Measurements from ENCODE around the gene CCDC34. TPM values are rescaled to one million over a fixed set of nuclear protein-coding genes. Genes with fewer than 3 reads are reported as not detected.

The CCDC34 gene
- total RNA-seq, 1 donor: 3.5 TPM

DNA sequence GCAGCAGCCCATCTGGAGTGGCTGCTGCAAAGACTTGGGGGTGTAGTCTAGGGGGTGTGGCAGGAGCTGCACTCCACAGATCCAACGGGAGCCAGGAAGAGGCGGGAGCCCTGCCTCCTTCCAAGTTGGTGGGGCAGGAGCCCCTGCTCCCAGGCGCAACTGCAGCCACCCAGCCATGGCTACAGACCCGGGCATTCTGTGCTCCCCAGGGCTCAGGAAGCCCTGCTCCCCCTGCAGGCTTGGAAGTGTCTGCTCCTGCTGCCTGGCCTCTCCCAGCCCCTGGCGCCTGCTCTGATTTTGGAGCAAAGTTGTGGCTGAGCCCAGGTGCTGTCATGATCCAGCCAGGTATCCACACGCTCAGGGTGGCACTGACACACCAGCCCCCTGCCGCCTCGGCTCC lies 58.5 kb downstream of the CCDC34 start:
- no peak for DNase-seq (ENCODE audit: low read depth)
- TF ChIP-seq, protein P1, sequence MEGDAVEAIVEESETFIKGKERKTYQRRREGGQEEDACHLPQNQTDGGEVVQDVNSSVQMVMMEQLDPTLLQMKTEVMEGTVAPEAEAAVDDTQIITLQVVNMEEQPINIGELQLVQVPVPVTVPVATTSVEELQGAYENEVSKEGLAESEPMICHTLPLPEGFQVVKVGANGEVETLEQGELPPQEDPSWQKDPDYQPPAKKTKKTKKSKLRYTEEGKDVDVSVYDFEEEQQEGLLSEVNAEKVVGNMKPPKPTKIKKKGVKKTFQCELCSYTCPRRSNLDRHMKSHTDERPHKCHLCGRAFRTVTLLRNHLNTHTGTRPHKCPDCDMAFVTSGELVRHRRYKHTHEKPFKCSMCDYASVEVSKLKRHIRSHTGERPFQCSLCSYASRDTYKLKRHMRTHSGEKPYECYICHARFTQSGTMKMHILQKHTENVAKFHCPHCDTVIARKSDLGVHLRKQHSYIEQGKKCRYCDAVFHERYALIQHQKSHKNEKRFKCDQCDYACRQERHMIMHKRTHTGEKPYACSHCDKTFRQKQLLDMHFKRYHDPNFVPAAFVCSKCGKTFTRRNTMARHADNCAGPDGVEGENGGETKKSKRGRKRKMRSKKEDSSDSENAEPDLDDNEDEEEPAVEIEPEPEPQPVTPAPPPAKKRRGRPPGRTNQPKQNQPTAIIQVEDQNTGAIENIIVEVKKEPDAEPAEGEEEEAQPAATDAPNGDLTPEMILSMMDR (IDR thresholded peaks at IDR 0.05; ENCODE audit: insufficient read depth, low read depth, low read length): no peak
- H3K4me3 ChIP-seq (ENCODE audit: low read depth, low read length): no peak overlapping the region

DNA sequence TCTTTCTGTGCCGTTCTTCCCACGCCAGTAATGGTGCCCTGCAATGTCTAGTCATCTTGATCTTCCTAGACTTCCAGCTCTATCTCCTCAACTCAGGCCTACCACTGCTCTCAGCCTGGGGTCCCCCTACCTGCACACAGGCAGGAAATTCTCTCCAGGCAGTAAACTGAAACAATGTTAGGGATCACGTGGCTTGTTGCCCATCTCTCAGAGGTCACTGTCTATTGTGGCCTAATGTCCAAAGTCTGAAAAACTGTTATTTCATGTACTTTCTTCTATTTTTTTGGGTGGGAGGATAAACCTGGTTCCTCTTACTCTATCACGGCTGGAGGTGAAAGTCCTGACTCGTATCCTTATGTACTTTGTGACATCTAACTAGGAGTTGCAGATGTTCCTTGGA lies 59.1 kb downstream of the CCDC34 start:
- H3K4me3 ChIP-seq (ENCODE audit: low read depth, low read length): no peak overlapping the region
- no peak for DNase-seq (ENCODE audit: low read depth)
- TF ChIP-seq, protein P1 (IDR thresholded peaks at IDR 0.05; ENCODE audit: insufficient read depth, low read depth, low read length): no peak

DNA sequence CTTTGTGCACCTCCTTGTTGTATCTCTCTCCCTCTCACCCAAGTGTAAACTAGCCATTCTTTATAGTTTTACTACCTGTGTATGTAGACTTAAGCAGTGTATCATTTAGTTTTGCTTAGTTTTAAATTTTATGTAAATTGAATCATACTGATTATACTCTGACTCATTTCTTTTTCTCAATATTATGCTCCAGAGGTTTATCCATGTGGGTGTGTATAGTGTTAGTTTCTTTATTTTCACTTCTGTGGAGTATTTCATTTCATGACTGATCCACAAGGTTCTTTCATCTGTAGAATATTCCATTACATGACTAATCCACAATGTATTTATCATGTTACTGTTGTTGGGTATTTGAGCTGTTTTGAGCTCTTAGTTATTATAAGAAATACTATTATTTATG lies 62.0 kb downstream of the CCDC34 start:
- DNase-seq (ENCODE audit: low read depth): no peak
- TF ChIP-seq, protein P1 (IDR thresholded peaks at IDR 0.05; ENCODE audit: insufficient read depth, low read depth, low read length): no peak
- H3K4me3 ChIP-seq (ENCODE audit: low read depth, low read length): no peak overlapping the region

DNA sequence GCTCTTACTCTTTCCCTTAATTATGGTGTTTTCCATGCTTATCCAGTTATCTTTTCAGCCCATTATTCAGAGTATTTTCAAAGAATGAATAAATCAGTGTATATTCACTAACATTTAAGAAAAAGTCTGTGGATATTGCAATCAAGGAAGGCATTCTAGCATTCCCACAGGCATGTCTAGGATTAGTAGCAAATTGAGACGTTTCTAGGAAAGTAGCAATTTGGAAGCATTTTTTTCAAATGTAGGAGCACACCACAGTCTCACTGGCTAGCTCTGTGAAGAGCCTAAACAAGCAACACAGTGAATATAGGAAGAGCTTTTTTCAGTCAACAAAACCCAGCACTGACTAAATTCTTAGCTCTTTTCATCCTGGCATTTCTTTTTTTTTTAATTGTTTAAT lies 65.4 kb downstream of the CCDC34 start:
- TF ChIP-seq, protein P1 (IDR thresholded peaks at IDR 0.05; ENCODE audit: insufficient read depth, low read depth, low read length): no peak
- no peak for DNase-seq (ENCODE audit: low read depth)
- no peak overlapping the region for H3K4me3 ChIP-seq (ENCODE audit: low read depth, low read length)

DNA sequence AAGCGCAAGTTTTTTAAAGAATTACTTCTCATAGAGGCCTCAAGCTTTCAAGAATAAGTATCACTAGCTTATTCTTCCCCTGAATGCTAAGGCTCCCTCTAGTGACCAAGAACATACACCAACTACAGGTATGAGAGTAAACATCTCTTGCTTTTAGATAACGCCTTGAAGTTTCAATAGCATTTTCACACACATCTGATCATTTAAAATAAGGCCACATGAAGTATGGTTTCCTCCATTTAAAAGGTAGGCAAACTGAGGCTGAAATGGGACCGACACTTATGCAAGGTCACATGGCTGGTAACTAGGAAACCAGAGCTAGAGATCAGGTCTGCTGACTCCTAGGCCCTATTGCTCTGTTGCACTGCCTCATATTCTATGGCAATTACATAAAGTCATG lies 66.5 kb downstream of the CCDC34 start:
- H3K4me3 ChIP-seq (ENCODE audit: low read depth, low read length): no peak overlapping the region
- TF ChIP-seq, protein P1 (IDR thresholded peaks at IDR 0.05; ENCODE audit: insufficient read depth, low read depth, low read length): peak; percentile 80

DNA sequence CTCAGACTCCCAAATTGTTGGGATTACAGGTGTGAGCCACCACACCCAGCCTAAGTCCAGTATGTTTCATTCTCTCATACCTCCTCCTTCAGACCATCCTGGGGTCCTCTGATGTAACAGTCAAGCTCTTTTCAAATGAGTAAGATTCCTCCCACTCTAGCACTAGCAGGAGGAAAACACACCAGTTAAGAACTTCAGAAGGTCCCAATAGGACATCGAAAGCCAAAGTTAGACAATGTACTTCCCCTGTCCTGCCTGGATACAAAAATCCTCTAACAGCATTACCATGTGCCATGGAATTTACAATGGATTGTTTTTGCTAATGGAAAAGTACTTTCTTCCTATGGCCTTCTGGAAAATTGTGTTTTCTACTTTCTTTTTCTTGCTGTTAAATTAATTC lies 67.1 kb downstream of the CCDC34 start:
- no peak overlapping the region for H3K4me3 ChIP-seq (ENCODE audit: low read depth, low read length)
- DNase-seq (ENCODE audit: low read depth): no peak
- TF ChIP-seq, protein P1 (IDR thresholded peaks at IDR 0.05; ENCODE audit: insufficient read depth, low read depth, low read length): no peak

More for the DNA sequence above, 66.5 kb downstream of the CCDC34 start:
- DNase-seq (ENCODE audit: low read depth): peak; percentile 76

DNA sequence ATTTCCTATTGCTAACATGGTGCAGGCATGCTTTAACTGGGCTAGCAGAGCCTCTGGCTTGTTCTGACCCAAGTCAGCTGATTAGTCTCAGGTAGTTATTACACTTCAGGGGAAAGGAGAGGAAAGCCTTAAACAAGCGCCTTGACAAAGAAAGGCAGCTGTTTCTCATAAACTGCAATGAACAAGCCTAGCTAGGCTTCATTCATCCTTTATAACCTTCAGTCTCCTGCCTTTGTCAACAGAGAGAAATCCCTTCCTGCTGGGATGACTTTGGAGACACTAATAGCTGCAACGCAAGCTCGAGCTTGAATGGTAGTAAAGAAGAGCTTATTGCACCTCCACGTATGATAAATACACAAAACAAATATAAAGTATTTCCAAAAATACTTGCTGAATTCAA lies 68.4 kb downstream of the CCDC34 start:
- TF ChIP-seq, protein P1 (IDR thresholded peaks at IDR 0.05; ENCODE audit: insufficient read depth, low read depth, low read length): no peak
- H3K4me3 ChIP-seq (ENCODE audit: low read depth, low read length): no peak overlapping the region
- DNase-seq (ENCODE audit: low read depth): no peak
